GM18909 (cell line): Measurements from ENCODE around the gene HOXA2.

Experiments used
- ATAC-seq: cut with Tn5 transposase; IDR thresholded peaks from one replicate; pipeline ENCODE4 v1.9.1; 2021; ENCODE audit warnings: mild to moderate bottlenecking; ENCODE audit not compliant: unreplicated experiment, poor library complexity

HOXA2 gene

DNA sequence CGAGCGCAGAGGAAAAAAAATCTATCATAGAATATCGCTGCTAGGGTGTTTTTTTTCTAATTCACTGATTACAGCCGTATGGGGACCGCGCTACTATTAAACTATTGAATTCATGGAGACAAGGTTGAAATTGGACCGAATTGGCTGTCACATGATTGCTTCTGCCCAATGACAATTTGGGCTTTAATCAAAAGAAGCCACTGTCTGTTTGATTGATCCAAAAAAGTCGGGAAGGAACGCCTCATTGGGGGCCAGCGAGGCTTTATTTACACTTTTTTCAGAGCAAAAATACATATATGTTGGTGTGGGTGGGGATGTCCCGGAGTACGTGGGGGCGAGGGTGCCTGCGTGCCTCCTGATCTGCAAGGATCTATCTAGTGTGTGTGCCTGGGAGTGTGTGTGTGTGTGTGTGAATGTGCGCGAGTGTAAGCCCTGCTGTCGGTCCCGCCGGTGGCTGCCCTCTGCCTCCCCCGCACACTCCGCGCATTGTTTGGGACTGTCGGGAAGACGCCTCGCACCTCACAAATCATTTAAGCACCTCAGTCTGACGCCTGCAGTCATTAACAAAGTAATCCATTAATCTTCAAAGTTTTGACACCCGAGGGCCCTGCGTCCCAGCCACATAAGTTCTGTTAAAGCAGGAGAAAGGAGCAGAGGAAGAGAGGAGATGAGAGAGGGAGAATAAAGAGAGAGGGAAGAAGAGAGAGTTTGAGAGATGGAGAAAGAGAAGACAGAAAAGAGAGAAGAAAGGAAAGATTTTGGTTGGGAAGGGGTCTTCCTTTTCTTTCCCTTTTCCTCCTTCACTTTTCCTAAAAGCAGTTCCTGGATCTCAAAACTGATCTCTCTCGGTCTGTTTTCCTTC is at the start of gene HOXA2:
Gene HOXA2, minus strand, starts transcription at position 103 of the 862 bp plus-strand sequence. CDS start 183 bp downstream, outside the sequence.
- ATAC-seq: no peak

DNA sequence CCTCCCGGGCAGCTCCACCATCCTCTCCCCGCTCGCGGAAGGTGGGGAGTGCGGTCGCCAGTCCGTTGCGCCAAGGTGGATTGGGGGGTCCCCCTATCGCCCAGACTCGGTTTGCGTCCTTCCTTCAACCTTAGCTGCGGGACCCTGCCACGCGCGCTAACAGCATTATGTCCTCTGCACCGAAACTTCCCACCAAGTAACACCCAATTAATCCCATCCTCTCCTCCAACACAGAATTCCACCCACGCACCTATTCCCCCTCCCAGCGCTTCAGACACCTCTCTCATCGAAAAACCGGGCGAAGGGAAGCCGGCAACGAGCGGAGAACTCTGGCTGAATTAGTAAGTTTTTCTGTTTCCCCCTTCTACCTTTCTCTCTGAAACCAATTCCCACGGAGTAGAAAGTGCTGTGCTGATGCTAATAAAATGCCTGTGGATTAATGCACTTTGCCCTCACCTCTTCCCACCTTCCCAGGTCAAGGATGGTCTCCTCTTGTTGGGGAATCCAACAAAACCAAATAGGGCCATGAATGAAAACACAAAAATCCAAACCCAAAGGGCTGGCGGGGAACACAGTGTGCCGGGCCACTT is 49.0 kb upstream of the HOXA2 start:
- no peak for ATAC-seq

DNA sequence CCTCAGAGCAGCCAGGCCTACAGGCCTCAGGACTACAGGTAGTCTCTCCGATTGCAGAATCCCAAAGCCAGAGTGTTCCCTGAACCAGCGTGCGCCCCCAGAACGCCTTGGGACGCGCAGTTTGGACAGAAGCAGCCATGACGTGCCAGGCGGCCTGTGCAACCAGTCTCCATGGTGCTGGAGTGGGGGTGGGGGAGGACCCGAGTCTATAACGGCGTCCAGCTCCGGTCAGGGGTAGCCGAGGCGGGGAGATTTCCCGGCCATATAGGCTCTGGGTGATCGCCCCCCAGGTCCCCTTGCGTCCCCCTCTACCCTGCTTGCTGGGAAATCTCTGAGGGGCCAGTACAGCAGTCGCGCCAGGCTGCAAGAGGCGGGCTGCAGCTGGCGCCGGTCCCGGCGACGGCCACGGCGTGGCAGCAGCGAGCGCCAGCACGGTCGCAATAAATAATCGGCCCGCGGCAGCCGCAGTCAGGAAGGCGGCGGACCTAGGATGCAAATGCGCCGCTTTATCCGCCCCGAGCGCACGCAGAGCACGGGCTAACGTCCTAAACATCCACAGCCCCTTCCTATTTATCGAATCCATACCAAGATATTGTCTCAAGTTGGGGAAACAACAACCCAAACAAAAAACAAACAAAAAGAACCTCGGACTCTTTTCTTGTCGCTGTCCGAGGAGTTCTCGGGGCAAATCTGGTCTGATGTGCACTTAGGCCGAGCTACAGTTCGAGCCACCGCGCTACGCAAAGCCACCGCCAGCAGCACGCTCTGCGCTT is 48.3 kb upstream of the HOXA2 start:
- peak; percentile 85 for ATAC-seq

DNA sequence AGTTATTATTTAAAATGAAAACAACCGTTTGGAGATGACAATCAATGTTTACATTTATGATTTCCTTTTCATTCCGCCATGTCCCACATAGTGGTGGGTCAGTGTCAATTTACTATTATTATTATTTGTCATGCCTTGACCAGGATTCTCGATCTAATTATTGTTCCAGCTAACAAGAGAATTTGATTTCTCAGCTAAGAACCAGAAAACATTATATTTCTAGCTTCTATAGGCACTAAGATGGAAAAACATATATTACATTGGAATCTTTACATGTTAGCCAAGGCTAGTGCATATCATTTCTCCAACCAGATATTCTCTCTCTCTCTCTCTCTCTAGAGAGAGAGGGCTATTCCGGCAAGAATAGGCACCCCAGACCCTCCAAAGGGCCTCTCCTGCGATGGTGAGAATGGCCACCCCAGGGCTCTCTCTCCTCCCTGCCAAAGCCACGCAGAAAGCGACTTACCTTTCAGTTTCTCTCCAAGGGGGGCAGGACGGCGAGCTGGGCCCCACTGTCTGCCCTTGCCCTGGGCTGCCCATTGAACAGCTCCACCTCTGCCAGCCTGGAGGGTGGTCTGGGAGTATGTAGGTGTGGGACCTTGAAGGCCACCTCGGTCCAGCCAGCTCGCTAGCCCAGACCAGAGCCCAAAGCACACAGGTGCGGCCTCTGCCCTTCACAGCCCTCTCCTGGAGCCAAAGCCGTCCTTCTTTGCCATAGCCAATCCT is 47.5 kb upstream of the HOXA2 start:
- ATAC-seq: no peak

DNA sequence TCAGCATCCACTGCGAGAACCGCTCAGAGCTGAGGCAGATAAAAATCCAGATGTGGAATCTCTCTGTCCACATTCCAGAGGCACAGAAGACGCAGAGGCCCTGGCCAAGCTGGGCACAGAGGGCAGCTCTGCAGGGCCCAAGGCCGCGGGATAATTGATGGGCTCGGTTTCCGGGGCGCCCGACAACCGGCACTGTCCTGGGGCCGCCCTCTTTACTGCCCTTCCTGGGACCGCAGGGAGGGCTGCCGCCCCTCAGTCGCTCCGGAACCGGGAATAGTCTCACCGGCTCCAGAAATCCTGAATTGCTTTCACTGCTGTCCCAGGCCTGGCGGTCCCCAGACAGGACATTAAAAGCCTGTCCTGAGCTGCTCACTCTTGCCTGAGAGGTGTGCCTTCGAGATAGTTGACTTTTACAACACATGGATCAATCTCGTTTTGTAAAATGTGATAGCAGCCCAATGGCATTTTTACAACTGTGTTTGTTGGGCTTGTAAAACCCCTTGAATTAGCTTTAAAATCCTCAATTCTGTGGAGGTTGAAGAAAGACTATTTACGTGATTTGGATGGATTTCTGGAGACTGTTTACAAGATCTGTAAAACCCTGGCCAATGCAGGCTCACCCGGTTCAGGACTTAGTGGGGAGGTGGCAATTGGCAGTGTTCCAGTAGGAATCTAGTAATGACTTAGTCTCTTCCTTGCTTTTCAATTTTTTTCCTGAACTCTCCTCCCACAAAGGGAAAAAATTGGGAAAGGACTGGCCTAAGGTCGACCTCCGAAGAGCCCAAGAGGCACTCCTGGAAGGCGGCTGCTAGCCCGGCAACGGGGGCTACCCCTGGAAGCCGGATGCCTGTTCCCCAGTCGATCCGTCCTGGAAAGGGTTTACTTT is 46.5 kb upstream of the HOXA2 start:
- no peak for ATAC-seq

DNA sequence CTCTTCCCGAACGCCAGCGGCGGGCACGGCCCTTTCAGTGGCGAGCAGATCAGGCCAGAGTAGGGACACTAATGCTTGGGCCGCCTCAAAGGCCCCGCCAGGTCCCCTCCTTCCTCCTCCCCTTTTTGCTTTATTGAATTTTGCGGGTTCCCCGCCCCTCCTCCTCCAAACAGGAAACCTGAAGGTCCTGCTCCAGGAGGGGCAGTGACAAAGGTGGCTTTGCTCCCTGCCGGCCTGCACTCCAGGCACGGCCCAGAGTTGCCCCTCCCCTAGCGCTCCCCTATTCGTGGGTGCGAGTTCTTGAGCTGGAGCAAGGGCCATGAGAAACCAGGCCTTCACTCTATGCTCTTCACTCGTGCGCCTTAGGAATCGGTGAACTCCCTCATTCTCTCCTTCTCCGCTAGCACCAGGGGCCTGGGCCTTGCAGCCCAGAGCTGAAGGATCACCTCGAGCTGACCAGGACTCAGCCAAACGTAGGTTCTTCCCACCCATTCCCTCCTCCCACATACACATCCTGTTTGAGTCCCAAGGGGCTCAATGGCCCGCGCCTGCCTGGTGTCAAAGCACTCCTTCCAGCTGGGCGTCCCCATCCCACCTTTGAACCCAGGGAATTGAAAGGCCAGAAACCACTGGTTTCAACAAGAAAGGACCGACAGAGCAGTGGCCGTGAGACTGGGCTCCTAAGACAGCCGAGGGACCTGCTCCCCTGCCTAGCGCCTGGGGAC is 45.7 kb upstream of the HOXA2 start:
- ATAC-seq: no peak

DNA sequence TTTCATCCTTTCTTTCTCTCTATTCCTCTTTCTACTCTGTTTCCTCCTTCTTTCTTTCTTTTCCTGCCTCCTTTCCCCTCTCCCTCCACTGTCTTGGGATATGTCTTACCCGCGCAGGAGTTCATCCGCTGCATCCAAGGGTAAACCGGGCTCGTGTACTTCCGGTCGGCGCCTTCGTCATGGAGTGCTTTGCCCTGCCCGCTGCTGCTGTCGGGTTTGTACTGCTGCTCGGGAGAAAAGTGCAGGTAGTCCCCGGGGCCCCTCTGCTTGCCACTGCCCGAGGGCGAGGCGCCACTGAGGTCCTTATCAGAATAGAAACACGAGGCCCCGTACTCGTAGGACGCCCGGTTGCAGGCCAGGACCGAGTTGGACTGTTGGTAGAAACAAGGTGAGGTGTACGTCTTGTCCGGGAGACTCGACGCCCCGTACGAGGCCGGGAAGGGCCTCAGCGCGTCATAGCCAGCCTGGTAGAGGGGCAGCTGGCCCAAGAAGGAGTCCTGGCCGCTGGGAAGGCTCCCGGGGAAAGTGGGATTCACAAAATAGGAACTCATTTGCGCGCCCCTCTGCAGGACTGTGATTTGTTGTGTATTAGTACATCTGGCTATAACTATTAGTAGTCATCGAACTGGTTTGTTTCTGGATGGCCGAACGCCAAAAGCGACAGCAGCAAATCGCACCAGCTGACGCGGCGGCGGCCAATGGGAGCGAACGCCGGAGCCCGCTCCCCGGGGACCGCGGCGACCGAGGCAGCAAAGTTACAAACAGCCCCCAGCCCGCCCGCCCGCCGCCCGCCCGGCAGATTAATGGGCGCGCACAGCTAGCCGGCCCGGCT is 44.9 kb upstream of the HOXA2 start, which contains the start of gene HOXA6:
Gene HOXA6, minus strand, starts transcription at position 576 of the 832 bp plus-strand sequence. Its CDS starts 25 bp downstream, at position 551.
- no peak for ATAC-seq

DNA sequence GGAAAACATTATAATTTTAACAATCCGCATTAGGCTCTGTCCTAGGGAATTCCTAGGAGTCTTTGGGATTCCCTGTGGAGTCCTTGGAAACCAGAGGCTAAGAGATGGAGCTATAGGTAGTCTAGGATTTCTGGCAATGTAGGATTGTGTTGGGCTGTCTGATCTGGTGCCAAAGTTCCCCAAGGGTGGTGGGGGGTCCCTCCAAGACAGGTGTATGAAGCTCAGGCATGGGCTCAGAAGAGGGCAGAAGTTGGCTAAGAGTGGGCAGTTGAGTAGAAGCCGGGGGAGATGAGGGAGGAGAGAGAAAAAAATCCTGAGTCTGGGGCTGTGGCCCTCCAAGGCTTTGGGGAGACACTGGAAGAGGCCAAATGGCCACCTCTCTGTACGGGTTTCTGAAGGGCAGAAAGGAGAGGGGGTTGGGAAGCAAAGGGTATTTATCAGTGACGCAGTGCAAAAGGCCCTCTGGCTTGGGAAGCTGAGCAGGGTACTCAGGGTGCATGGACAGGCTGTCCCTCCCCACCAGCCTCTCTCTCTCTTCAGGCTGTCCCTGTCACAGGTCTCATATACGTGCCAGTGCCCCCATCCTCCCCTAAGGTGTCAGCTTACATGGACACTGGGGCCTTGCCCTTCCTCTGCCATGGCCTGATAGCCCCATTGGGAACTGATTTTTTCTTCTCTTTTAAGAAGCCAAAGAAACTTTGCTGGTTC is 44.2 kb upstream of the HOXA2 start:
- no peak for ATAC-seq

DNA sequence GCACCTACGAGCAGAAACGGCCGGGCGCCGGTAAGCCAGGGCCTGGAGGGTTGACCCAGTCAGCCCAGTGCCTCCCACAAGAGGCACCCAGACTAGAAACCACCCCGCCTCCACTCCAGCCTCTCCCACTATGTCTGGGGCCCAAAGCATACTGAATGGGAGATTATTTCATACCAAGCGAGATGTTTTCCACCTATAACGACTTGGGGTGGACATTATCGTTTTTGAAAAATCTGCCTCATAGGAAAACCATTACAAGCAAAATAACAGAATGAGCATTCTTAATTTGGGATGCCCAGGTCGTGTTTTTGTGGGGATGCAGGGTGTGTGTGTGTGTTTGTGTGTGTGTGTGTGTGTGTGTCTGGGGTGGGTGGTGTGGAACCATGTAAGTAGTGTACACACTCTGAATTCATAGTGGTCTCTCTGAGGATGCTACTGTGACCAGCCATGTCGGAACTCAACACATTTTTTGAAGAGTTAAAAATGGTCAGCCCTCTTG is 43.5 kb upstream of the HOXA2 start:
- no peak for ATAC-seq

DNA sequence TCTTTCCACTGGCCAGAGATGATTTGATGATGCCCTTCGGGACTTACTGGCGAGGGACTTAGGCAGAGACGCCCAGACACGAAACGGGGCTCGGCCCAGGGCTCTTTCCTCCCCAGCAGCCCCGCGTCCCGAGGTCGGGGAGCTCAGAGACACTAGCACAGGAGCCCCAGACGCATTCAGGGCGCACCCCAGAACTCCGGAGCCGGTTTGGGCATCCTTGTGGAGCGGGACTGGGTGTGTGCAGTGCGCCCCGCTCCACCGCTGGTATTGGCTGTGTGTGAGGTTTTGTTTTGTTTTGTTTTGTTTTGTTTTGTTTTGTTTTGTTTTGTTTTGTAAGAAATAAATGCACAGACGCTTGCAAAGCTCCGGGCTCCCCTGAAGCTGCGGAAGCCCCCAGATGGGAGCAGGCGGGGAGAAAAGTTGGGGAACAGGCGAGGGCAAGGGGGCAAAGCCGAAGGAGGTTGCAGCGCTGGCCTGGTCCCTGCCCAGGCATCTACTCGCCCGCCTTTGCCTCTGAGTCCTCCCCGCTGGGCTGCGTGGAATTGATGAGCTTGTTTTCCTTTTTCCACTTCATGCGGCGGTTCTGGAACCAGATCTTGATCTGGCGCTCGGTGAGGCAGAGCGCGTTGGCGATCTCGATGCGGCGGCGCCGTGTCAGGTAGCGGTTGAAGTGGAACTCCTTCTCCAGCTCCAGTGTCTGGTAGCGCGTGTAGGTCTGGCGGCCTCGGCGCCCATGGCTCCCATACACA is 42.9 kb upstream of the HOXA2 start:
- ATAC-seq: no peak

DNA sequence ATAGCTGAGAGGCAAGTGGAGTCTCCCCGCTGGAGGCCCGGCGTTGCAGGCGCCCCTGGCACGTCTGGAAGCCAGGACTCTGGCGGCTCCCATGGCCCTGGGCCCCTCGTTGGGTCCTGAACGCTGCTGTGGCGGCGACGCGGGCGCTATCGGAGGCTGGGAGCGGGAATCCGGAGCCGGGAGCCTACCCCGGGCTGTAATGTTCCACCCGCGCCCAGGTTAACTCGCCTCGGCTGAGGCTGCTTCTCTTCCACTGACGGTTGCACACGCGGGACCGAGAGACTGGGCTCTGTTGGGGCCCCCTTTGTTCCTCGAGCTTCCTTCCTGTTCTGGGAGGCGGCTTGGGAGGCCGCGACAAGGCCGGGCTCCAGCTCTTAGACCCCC is 42.3 kb upstream of the HOXA2 start:
- no peak for ATAC-seq

DNA sequence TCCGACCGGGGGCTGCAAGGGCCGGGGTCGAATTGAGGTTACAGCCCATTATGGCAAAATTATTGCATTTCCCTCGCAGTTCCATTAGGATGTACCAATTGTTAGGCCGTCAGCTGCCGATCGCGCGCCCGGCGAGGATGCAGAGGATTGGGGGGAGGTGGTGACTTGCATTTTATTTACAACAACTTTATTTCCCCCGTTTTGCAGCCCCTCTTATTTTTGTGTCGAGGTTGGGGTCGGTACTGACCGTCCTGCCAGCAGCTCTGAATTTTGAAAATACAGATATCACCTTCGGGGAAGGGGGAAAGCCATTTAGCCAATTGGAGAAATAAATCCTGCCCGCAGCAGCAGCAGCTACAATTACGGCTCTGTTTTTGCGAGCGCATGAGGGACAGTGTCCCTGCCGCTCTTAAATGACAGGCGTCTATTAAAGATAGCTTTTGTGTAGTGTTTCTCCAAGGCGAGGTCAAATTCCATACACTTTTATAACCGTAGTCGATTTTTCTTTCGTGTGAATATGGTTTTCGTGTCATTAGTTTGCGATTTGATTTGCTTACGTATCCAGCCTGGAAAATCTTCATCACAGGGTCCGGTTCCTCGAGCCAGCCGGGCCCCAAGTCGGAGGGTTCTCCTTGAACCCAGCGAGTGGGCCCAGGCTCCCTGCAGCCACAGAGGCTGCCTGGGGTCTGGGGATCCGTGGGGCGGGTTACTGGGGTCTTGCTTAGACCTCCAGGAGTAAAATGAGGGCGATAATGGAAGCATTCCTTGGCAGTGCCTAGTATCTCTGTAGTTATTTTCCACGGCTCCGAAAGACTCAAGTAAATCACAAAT is 41.7 kb upstream of the HOXA2 start:
- ATAC-seq: no peak

DNA sequence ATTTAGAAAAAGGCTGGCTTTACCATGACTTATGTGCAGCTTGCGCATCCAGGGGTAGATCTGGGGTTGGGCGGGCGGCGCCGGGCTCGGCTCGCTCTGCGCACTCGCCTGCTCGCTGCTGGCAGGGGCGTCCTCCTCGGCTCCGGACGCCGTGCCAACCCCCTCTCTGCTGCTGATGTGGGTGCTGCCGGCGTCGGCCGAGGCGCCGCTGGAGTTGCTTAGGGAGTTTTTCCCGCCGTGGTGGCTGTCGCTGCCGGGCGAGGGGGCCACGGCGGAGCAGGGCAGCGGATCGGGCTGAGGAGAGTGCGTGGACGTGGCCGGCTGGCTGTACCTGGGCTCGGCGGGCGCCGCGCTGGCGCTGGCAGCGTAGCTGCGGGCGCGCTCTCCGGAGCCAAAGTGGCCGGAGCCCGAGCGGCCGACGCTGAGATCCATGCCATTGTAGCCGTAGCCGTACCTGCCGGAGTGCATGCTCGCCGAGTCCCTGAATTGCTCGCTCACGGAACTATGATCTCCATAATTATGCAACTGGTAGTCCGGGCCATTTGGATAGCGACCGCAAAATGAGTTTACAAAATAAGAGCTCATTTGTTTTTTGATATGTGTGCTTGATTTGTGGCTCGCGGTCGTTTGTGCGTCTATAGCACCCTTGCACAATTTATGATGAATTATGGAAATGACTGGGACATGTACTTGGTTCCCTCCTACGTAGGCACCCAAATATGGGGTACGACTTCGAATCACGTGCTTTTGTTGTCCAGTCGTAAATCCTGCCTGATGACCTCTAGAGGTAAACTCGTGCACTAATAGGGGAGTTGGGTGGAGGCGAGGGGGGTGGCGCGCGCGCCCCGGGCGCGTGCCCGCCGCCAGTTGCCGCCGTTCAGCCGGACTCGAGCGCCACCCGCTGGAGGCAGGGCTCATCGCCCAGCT is 40.8 kb upstream of the HOXA2 start, which contains the start of gene HOXA5:
Gene HOXA5, minus strand, starts transcription at position 659 of the 927 bp plus-strand sequence. Its CDS starts 74 bp downstream, at position 585.
- ATAC-seq: no peak

DNA sequence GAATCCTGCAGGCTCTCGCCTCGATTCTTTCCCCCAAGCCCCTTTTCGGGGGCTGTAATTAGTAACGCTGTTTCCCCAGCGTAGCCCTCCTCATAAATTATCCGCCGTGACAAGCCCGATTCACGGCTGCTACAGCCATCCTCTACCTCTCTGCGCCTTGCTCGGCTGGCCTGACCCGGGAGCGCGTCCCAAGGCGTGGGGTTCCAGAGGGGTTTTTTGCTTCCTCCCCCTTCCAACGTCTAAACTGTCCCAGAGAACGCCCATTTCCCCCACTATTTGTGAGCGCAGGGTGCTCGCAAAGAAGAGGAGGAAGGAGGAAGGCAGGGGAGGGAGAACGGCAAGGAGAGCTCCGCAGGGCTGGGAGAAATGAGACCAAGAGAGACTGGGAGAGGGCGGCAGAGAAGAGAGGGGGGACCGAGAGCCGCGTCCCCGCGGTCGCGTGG is 40.1 kb upstream of the HOXA2 start:
- ATAC-seq: no peak
